NCI-H526 (cell line): Measurements from ENCODE around the gene KEAP1.
"Not testable (repeated sequence)": the region's sequence is repeated elsewhere in the genome, so short reads cannot be mapped to it uniquely, and the experiment has no call there.

Experiments used
- DNase-seq, 2 experiments: peaks; one replicate each; lab custom pipeline; 2025; lab: John Stamatoyannopoulos, UW

KEAP1 gene

GRCh38 chr19:10503002-10503789 lies at the start of gene KEAP1:
TSS of gene KEAP1 (minus strand) at chr19:10503356. CDS start at chr19:10500033, 3,323 bp downstream.
- peak in 1 of 2 experiments; percentile 59 for DNase-seq

- peak in 1 of 2 experiments; percentile 17 for DNase-seq
These were observed 49.4 kb upstream of the KEAP1 start for GRCh38 chr19:10552510-10553053.

- peak in 1 of 2 experiments; percentile 10 for DNase-seq
These were observed 48.6 kb upstream of the KEAP1 start for GRCh38 chr19:10551698-10552301.

- DNase-seq, result not testable (repeated sequence)
These were observed 47.9 kb upstream of the KEAP1 start for GRCh38 chr19:10551006-10551405.

- no peak for DNase-seq
These were observed 47.2 kb upstream of the KEAP1 start for GRCh38 chr19:10550336-10550735.

- DNase-seq, result no peak
These were observed 46.6 kb upstream of the KEAP1 start for GRCh38 chr19:10549733-10550132.

GRCh38 chr19:10548746-10549276 lies 45.7 kb upstream of the KEAP1 start:
- DNase-seq, result no peak

GRCh38 chr19:10546817-10547216 lies 43.7 kb upstream of the KEAP1 start:
- DNase-seq, result no peak

GRCh38 chr19:10544753-10545251 lies 41.6 kb upstream of the KEAP1 start:
- DNase-seq, result no peak

- DNase-seq, result no peak
These were observed 41.1 kb upstream of the KEAP1 start for GRCh38 chr19:10544242-10544752.

GRCh38 chr19:10543420-10544241 lies 40.5 kb upstream of the KEAP1 start, which contains the start of gene ATG4D:
TSS of gene ATG4D (plus strand) at chr19:10543904. CDS start at chr19:10544091, 187 bp downstream.
- peak; percentile 62 to 86 for DNase-seq

GRCh38 chr19:10543059-10543419 lies 39.9 kb upstream of the KEAP1 start:
- no peak for DNase-seq

GRCh38 chr19:10539016-10539415 lies 35.9 kb upstream of the KEAP1 start:
- not testable (repeated sequence) for DNase-seq

GRCh38 chr19:10538204-10538983 lies 35.2 kb upstream of the KEAP1 start:
- DNase-seq, result no peak

- DNase-seq, result no peak
These were observed 34.5 kb upstream of the KEAP1 start for GRCh38 chr19:10537668-10538067.

- DNase-seq, result no peak
These were observed 32.5 kb upstream of the KEAP1 start for GRCh38 chr19:10535613-10536012.

GRCh38 chr19:10533646-10534386 lies 30.7 kb upstream of the KEAP1 start:
- no peak for DNase-seq

- no peak for DNase-seq
These were observed 29.3 kb upstream of the KEAP1 start for GRCh38 chr19:10532457-10532856.

- DNase-seq, result not testable (repeated sequence)
These were observed 23.7 kb upstream of the KEAP1 start for GRCh38 chr19:10526887-10527286.

GRCh38 chr19:10525636-10526035 lies 22.5 kb upstream of the KEAP1 start:
- DNase-seq, result no peak
